SK-N-SH (cell line): ENCODE data around the gene OR2H1.

Source experiments
- CTCF ChIP-seq: fragments of 200-600 bp; sonication (generic); IDR thresholded peaks from 2 replicates; pipeline ENCODE4 v1.6.1; 2017; ENCODE audit warnings: antibody characterized with exemption, mild to moderate bottlenecking, moderate library complexity
- POLR2AphosphoS5 ChIP-seq: IDR thresholded peaks from 2 replicates; pipeline ENCODE4 v1.6.1; 2012; ENCODE audit warnings: low read depth, low read length
- TAF1 ChIP-seq: IDR thresholded peaks from 2 replicates; pipeline ENCODE4 v1.6.1; 2012; ENCODE audit warnings: low read depth, mild to moderate bottlenecking, low read length, moderate library complexity, borderline replicate concordance

- TF ChIP-seq CTCF = no peak
- TF ChIP-seq POLR2AphosphoS5 = no peak
- TF ChIP-seq TAF1 = no peak
Observed at GRCh38 chr6:29501106-29501505, 44.2 kb downstream of the OR2H1 start.
